GM12872 (cell line): ENCODE measurements around the gene RALGDS.

ENCODE experiments used
- CTCF ChIP-seq: IDR thresholded peaks from 3 replicates; pipeline ENCODE4 v1.5.1; 2011; ENCODE audit warnings: low read depth, mild to moderate bottlenecking, low read length, moderate library complexity; ENCODE audit not compliant: insufficient read depth

RALGDS gene

GRCh38 chr9:133074111-133074651, 46.9 kb downstream of the RALGDS start:
- TF ChIP-seq CTCF, result no peak

GRCh38 chr9:133073086-133074014, 47.7 kb downstream of the RALGDS start:
- no peak for TF ChIP-seq CTCF

GRCh38 chr9:133071484-133072150, 49.4 kb downstream of the RALGDS start:
- TF ChIP-seq CTCF, result no peak

GRCh38 chr9:133067813-133068212, 53.2 kb downstream of the RALGDS start:
- TF ChIP-seq CTCF, result no peak

- TF ChIP-seq CTCF, result no peak
These were observed 54.0 kb downstream of the RALGDS start for GRCh38 chr9:133067006-133067405.

GRCh38 chr9:133066181-133066983, 54.7 kb downstream of the RALGDS start:
- no peak for TF ChIP-seq CTCF

- TF ChIP-seq CTCF, result no peak
These were observed 56.0 kb downstream of the RALGDS start for GRCh38 chr9:133065070-133065388.
